ENCODE data around the gene MTG2. TPM values are rescaled to one million over a fixed set of nuclear protein-coding genes. Genes with fewer than 3 reads are reported as not detected.

The MTG2 gene
- total RNA-seq, 1 experiment from 2014 or later: 27.9 TPM

DNA sequence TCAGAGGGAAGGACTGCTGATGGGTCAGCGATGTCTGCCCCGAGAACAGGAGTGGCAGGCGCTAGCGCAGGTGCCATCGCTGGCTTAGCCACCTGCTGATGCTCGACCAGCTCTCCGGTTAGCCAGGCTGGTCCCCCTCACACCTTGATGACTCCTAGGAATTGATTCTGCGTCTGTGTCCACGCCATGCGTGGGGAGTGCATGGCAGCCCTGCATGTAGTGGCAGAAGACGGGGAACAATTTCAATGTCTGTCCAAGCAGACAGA is 32.6 kb upstream of the MTG2 start:
- no peaks in the 10 kb centered on the region for H3K27me3 Mint-ChIP-seq (ENCODE audit: low read depth)
- H3K36me3 Mint-ChIP-seq: peaks cover 32% of the 10 kb centered on the region
- TF ChIP-seq ATF1 (CRISPR knock-in tag; IDR thresholded peaks at IDR 0.05) (no peak), JUN (CRISPR knock-in tag; IDR thresholded peaks at IDR 0.05) (no peak), TEAD4 (CRISPR knock-in tag; IDR thresholded peaks at IDR 0.05) (no peak), NFE2L1 (CRISPR knock-in tag; IDR thresholded peaks at IDR 0.05) (no peak), OVOL2 (CRISPR knock-in tag; IDR thresholded peaks at IDR 0.05; ENCODE audit: borderline replicate concordance) (no peak), JAZF1 (CRISPR knock-in tag; IDR thresholded peaks at IDR 0.05) (no peak), SOX15 (CRISPR knock-in tag; IDR thresholded peaks at IDR 0.05) (no peak), CREB1 (CRISPR knock-in tag; IDR thresholded peaks at IDR 0.05) (no peak)
- TF ChIP-seq, protein P1, sequence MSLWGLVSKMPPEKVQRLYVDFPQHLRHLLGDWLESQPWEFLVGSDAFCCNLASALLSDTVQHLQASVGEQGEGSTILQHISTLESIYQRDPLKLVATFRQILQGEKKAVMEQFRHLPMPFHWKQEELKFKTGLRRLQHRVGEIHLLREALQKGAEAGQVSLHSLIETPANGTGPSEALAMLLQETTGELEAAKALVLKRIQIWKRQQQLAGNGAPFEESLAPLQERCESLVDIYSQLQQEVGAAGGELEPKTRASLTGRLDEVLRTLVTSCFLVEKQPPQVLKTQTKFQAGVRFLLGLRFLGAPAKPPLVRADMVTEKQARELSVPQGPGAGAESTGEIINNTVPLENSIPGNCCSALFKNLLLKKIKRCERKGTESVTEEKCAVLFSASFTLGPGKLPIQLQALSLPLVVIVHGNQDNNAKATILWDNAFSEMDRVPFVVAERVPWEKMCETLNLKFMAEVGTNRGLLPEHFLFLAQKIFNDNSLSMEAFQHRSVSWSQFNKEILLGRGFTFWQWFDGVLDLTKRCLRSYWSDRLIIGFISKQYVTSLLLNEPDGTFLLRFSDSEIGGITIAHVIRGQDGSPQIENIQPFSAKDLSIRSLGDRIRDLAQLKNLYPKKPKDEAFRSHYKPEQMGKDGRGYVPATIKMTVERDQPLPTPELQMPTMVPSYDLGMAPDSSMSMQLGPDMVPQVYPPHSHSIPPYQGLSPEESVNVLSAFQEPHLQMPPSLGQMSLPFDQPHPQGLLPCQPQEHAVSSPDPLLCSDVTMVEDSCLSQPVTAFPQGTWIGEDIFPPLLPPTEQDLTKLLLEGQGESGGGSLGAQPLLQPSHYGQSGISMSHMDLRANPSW (CRISPR knock-in tag; conservative IDR thresholded peaks at IDR 0.05; ENCODE audit: low read depth): no peak
- TF ChIP-seq, protein P2, sequence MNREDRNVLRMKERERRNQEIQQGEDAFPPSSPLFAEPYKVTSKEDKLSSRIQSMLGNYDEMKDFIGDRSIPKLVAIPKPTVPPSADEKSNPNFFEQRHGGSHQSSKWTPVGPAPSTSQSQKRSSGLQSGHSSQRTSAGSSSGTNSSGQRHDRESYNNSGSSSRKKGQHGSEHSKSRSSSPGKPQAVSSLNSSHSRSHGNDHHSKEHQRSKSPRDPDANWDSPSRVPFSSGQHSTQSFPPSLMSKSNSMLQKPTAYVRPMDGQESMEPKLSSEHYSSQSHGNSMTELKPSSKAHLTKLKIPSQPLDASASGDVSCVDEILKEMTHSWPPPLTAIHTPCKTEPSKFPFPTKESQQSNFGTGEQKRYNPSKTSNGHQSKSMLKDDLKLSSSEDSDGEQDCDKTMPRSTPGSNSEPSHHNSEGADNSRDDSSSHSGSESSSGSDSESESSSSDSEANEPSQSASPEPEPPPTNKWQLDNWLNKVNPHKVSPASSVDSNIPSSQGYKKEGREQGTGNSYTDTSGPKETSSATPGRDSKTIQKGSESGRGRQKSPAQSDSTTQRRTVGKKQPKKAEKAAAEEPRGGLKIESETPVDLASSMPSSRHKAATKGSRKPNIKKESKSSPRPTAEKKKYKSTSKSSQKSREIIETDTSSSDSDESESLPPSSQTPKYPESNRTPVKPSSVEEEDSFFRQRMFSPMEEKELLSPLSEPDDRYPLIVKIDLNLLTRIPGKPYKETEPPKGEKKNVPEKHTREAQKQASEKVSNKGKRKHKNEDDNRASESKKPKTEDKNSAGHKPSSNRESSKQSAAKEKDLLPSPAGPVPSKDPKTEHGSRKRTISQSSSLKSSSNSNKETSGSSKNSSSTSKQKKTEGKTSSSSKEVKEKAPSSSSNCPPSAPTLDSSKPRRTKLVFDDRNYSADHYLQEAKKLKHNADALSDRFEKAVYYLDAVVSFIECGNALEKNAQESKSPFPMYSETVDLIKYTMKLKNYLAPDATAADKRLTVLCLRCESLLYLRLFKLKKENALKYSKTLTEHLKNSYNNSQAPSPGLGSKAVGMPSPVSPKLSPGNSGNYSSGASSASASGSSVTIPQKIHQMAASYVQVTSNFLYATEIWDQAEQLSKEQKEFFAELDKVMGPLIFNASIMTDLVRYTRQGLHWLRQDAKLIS (CRISPR knock-in tag; IDR thresholded peaks at IDR 0.05; ENCODE audit: borderline replicate concordance): no peak
- TF ChIP-seq, protein P3, sequence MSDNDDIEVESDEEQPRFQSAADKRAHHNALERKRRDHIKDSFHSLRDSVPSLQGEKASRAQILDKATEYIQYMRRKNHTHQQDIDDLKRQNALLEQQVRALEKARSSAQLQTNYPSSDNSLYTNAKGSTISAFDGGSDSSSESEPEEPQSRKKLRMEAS (CRISPR knock-in tag; IDR thresholded peaks at IDR 0.05): no peak
- TF ChIP-seq, protein P4, sequence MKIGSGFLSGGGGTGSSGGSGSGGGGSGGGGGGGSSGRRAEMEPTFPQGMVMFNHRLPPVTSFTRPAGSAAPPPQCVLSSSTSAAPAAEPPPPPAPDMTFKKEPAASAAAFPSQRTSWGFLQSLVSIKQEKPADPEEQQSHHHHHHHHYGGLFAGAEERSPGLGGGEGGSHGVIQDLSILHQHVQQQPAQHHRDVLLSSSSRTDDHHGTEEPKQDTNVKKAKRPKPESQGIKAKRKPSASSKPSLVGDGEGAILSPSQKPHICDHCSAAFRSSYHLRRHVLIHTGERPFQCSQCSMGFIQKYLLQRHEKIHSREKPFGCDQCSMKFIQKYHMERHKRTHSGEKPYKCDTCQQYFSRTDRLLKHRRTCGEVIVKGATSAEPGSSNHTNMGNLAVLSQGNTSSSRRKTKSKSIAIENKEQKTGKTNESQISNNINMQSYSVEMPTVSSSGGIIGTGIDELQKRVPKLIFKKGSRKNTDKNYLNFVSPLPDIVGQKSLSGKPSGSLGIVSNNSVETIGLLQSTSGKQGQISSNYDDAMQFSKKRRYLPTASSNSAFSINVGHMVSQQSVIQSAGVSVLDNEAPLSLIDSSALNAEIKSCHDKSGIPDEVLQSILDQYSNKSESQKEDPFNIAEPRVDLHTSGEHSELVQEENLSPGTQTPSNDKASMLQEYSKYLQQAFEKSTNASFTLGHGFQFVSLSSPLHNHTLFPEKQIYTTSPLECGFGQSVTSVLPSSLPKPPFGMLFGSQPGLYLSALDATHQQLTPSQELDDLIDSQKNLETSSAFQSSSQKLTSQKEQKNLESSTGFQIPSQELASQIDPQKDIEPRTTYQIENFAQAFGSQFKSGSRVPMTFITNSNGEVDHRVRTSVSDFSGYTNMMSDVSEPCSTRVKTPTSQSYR (CRISPR knock-in tag; IDR thresholded peaks at IDR 0.05): no peak
- peaks cover 8% of the 10 kb centered on the region for H3K9me3 Mint-ChIP-seq
- POLR2A ChIA-PET: no interaction called here
- H3K27ac Mint-ChIP-seq: peak overlapping the region; percentile 97
- H3K4me1 Mint-ChIP-seq: peaks cover 43% of the 10 kb centered on the region
- no peak overlapping the region for H3K4me3 Mint-ChIP-seq
- ATAC-seq (no peak), DNase-seq (ENCODE audit: low spot score) (no peak)
- CTCF ChIA-PET: interaction anchor here (1.6 kb wide), 1 partner anchor 139 kb away, joined by 6 read pairs; no protein-coding TSS in a partner anchor

DNA sequence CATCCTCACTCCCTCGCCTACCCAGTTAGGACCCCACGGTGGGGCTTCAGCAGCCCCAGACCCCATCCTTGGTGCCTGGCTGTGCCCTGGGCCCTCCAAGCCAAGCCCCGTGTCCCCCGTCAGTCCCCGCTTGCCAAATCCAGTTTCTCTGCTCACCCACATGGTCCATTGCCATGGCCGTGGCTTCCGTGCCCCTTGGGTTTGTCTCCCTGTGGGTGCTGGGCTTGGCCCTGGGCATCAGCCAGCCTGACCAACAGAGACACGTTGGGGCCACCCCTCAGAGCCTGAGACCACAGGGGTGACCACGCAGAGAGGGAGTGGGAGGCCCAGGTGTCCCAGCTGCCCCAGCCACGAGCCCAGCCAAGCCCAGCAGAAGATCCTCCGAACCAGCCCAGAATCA is 31.6 kb upstream of the MTG2 start:
- POLR2A ChIA-PET: no interaction called here
- H3K9me3 Mint-ChIP-seq: peaks cover 8% of the 10 kb centered on the region
- TF ChIP-seq SMAD4 (CRISPR knock-in tag; IDR thresholded peaks at IDR 0.05): no peak
- no peak for TF ChIP-seq ZNF138 (CRISPR knock-in tag; conservative IDR thresholded peaks at IDR 0.05)
- TF ChIP-seq TP53 (CRISPR knock-in tag; IDR thresholded peaks at IDR 0.05): no peak
- TF ChIP-seq ELF4 (CRISPR knock-in tag; IDR thresholded peaks at IDR 0.05; ENCODE audit: low read depth): no peak
- TF ChIP-seq, protein P5, sequence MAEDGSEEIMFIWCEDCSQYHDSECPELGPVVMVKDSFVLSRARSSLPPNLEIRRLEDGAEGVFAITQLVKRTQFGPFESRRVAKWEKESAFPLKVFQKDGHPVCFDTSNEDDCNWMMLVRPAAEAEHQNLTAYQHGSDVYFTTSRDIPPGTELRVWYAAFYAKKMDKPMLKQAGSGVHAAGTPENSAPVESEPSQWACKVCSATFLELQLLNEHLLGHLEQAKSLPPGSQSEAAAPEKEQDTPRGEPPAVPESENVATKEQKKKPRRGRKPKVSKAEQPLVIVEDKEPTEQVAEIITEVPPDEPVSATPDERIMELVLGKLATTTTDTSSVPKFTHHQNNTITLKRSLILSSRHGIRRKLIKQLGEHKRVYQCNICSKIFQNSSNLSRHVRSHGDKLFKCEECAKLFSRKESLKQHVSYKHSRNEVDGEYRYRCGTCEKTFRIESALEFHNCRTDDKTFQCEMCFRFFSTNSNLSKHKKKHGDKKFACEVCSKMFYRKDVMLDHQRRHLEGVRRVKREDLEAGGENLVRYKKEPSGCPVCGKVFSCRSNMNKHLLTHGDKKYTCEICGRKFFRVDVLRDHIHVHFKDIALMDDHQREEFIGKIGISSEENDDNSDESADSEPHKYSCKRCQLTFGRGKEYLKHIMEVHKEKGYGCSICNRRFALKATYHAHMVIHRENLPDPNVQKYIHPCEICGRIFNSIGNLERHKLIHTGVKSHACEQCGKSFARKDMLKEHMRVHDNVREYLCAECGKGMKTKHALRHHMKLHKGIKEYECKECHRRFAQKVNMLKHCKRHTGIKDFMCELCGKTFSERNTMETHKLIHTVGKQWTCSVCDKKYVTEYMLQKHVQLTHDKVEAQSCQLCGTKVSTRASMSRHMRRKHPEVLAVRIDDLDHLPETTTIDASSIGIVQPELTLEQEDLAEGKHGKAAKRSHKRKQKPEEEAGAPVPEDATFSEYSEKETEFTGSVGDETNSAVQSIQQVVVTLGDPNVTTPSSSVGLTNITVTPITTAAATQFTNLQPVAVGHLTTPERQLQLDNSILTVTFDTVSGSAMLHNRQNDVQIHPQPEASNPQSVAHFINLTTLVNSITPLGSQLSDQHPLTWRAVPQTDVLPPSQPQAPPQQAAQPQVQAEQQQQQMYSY (CRISPR knock-in tag; IDR thresholded peaks at IDR 0.05): no peak
- no peak for TF ChIP-seq TCF7 (CRISPR knock-in tag; IDR thresholded peaks at IDR 0.05; ENCODE audit: low read depth)
- TF ChIP-seq NR3C1 (CRISPR knock-in tag; conservative IDR thresholded peaks at IDR 0.05; ENCODE audit: low read depth): no peak
- TF ChIP-seq, protein P6, sequence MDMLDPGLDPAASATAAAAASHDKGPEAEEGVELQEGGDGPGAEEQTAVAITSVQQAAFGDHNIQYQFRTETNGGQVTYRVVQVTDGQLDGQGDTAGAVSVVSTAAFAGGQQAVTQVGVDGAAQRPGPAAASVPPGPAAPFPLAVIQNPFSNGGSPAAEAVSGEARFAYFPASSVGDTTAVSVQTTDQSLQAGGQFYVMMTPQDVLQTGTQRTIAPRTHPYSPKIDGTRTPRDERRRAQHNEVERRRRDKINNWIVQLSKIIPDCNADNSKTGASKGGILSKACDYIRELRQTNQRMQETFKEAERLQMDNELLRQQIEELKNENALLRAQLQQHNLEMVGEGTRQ (CRISPR knock-in tag; IDR thresholded peaks at IDR 0.05): no peak
- no peak for TF ChIP-seq KAT7 (CRISPR knock-in tag; IDR thresholded peaks at IDR 0.05; ENCODE audit: borderline replicate concordance)
- TF ChIP-seq OVOL2 (CRISPR knock-in tag; IDR thresholded peaks at IDR 0.05; ENCODE audit: borderline replicate concordance): no peak

More for the DNA sequence above, 31.6 kb upstream of the MTG2 start:
- no peak overlapping the region for H3K27ac Mint-ChIP-seq
- DNase-seq (ENCODE audit: low spot score) (no peak), ATAC-seq (no peak)
- CTCF ChIA-PET: interaction anchor here (0.7 kb wide), 1 partner anchor 87 kb away, joined by 4 read pairs; no protein-coding TSS in a partner anchor
- no peaks in the 10 kb centered on the region for H3K27me3 Mint-ChIP-seq (ENCODE audit: low read depth)
- H3K4me1 Mint-ChIP-seq: peaks cover 48% of the 10 kb centered on the region
- no peak overlapping the region for H3K4me3 Mint-ChIP-seq
- H3K36me3 Mint-ChIP-seq: peaks cover 32% of the 10 kb centered on the region

Data from WTC11 (cell line).